GM12875 (cell line): ENCODE measurements around the gene ZNF451.

Experiments
- H3K4me3 ChIP-seq: one replicate; pipeline ENCODE4 v1.5.1; 2011; ENCODE audit warnings: low read depth, low read length, control low read depth
- CTCF ChIP-seq: IDR thresholded peaks from 2 replicates; pipeline ENCODE4 v1.5.1; 2011; ENCODE audit warnings: low read depth, mild to moderate bottlenecking, control low read depth, inconsistent platforms, low read length, moderate library complexity, borderline replicate concordance; ENCODE audit not compliant: insufficient read depth

The ZNF451 gene

GRCh38 chr6:57068061-57068460 lies 21.9 kb upstream of the ZNF451 start:
- no peak for TF ChIP-seq CTCF
- no peak overlapping the region for H3K4me3 ChIP-seq

- TF ChIP-seq CTCF: no peak
- H3K4me3 ChIP-seq: no peak overlapping the region
Measured at GRCh38 chr6:57069228-57069627, 20.8 kb upstream of the ZNF451 start.

GRCh38 chr6:57069920-57070331 lies 20.1 kb upstream of the ZNF451 start:
- H3K4me3 ChIP-seq: no peak overlapping the region
- no peak for TF ChIP-seq CTCF

- TF ChIP-seq CTCF: no peak
- no peak overlapping the region for H3K4me3 ChIP-seq
Measured at GRCh38 chr6:57072108-57072507, 17.9 kb upstream of the ZNF451 start.

GRCh38 chr6:57074383-57074782 lies 15.6 kb upstream of the ZNF451 start:
- TF ChIP-seq CTCF: no peak
- H3K4me3 ChIP-seq: no peak overlapping the region

GRCh38 chr6:57075092-57075491 lies 14.9 kb upstream of the ZNF451 start:
- H3K4me3 ChIP-seq: no peak overlapping the region
- TF ChIP-seq CTCF: no peak

- no peak for TF ChIP-seq CTCF
- H3K4me3 ChIP-seq: no peak overlapping the region
Measured at GRCh38 chr6:57078531-57079207, 11.3 kb upstream of the ZNF451 start.
